ENCODE data around the gene UBALD2. TPM values are rescaled to one million over a fixed set of nuclear protein-coding genes. Genes with fewer than 3 reads are reported as not detected.
"Not testable (repeated sequence)": the region's sequence is repeated elsewhere in the genome, so short reads cannot be mapped to it uniquely, and the experiment has no call there.

Gene UBALD2
- polyA plus RNA-seq, 1 donor from 2014 or later, result 7.5 TPM

- not testable (repeated sequence) for H3K27ac ChIP-seq (ENCODE audit: low read length); H2AFZ ChIP-seq (ENCODE audit: low read depth, low read length); H3F3A ChIP-seq (ENCODE audit: insufficient read depth, low read length, poor library complexity, severe bottlenecking); H3K4me3 ChIP-seq (ENCODE audit: low read length); H3K79me2 ChIP-seq (replicated peaks; ENCODE audit: insufficient read depth, low read length); H3K9me2 ChIP-seq (ENCODE audit: insufficient read depth, low read length); H3K27me3 ChIP-seq (ENCODE audit: insufficient read depth, low read depth, low read length); H3K4me2 ChIP-seq (ENCODE audit: low read length); H3K9ac ChIP-seq (ENCODE audit: low read length); H3K36me3 ChIP-seq (ENCODE audit: insufficient read depth, low read length); H3K9me3 ChIP-seq (ENCODE audit: low read length); H4K20me1 ChIP-seq (ENCODE audit: insufficient read depth)
Observed at GRCh38 chr17:76225373-76226086, 39.6 kb upstream of the UBALD2 start.

GRCh38 chr17:76226749-76227148, 38.4 kb upstream of the UBALD2 start:
- not testable (repeated sequence) for H3K9me3 ChIP-seq (ENCODE audit: low read length); H3K27me3 ChIP-seq (ENCODE audit: insufficient read depth, low read depth, low read length); H3K9me2 ChIP-seq (ENCODE audit: insufficient read depth, low read length); H3K4me3 ChIP-seq (ENCODE audit: low read length); H2AFZ ChIP-seq (ENCODE audit: low read depth, low read length); H4K20me1 ChIP-seq (ENCODE audit: insufficient read depth); H3K36me3 ChIP-seq (ENCODE audit: insufficient read depth, low read length); H3K27ac ChIP-seq (ENCODE audit: low read length); H3K9ac ChIP-seq (ENCODE audit: low read length); H3K79me2 ChIP-seq (replicated peaks; ENCODE audit: insufficient read depth, low read length); H3K4me2 ChIP-seq (ENCODE audit: low read length); H3F3A ChIP-seq (ENCODE audit: insufficient read depth, low read length, poor library complexity, severe bottlenecking)

- H3K27me3 ChIP-seq (ENCODE audit: insufficient read depth, low read depth, low read length), result no peaks in the 10 kb centered on the region
- no peaks in the 10 kb centered on the region for H3K9me2 ChIP-seq (ENCODE audit: insufficient read depth, low read length)
- H4K20me1 ChIP-seq (ENCODE audit: insufficient read depth), result no peaks in the 10 kb centered on the region
- no peak overlapping the region for H3K27ac ChIP-seq (ENCODE audit: low read length)
- H3F3A ChIP-seq (ENCODE audit: insufficient read depth, low read length, poor library complexity, severe bottlenecking), result no peaks in the 10 kb centered on the region
- H2AFZ ChIP-seq (ENCODE audit: low read depth, low read length), result no peak overlapping the region
- no peaks in the 10 kb centered on the region for H3K9me3 ChIP-seq (ENCODE audit: low read length)
- peaks cover 10% of the 10 kb centered on the region for H3K79me2 ChIP-seq (replicated peaks; ENCODE audit: insufficient read depth, low read length)
- no peak overlapping the region for H3K4me3 ChIP-seq (ENCODE audit: low read length)
- H3K4me2 ChIP-seq (ENCODE audit: low read length), result no peak overlapping the region
- H3K9ac ChIP-seq (ENCODE audit: low read length), result no peak overlapping the region
- H3K36me3 ChIP-seq (ENCODE audit: insufficient read depth, low read length), result no peaks in the 10 kb centered on the region
- TF ChIP-seq SMC3 (conservative IDR thresholded peaks at IDR 0.05; ENCODE audit: poor library complexity) (no peak), CTCF (IDR thresholded peaks at IDR 0.05; ENCODE audit: poor library complexity, severe bottlenecking) (no peak), REST (IDR thresholded peaks at IDR 0.05; ENCODE audit: borderline replicate concordance) (no peak), RAD21 (conservative IDR thresholded peaks at IDR 0.05) (no peak), MXI1 (conservative IDR thresholded peaks at IDR 0.05; ENCODE audit: poor library complexity, severe bottlenecking) (no peak), EZH2 (IDR thresholded peaks at IDR 0.05; ENCODE audit: borderline replicate concordance, insufficient read depth, low read length, poor library complexity, severe bottlenecking) (no peak), TAF1 (IDR thresholded peaks at IDR 0.05; ENCODE audit: low read depth) (no peak), EP300 (conservative IDR thresholded peaks at IDR 0.05; ENCODE audit: poor library complexity, severe bottlenecking) (no peak), POLR2AphosphoS5 (IDR thresholded peaks at IDR 0.05) (no peak)
Observed at GRCh38 chr17:76232342-76232741, 32.8 kb upstream of the UBALD2 start.
